Measurements from ENCODE around the gene KRT2.

The KRT2 gene

DNA sequence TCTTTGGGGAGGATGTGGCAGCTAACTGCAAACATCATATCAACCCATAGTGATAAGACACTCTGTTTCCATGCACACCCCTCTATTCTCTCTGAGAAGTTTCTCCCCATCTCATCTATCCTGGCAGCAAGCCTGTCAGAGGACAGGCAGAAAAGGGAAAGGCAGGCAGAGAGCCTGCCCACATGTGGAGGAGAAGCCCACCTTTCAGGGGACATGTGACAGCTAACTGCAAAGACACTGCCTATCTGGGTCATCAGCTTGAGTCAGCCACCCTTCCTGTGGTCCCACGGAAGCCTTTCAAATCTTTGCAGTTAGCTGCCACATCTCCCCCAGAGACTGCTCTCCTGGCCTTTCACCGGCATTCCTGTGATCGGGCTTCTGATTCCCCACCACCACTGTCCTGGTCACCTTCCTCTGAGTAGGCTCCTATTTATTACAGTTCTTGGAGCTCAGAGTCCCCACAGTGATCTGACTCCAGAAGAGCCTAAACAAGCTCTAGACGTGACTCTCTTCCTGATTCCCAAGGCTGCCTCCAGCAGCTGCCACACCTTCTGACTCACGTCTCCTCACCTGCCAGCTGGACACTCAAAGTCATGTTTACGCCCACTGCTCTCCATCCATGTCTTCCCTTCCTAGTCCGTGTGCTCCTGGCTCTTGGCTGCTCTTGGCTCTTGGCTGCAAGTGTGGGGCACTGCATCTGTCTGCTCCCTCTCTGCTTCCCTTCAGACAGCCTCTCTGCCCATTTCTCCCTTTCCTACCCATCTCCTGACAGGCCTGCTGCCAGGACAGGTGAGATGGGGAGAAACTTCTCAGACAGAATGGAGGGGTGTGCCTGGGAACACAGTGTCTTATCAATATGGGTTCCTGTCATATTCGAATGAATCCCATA lies 35.7 kb upstream of the KRT2 start:
- H3K4me1 ChIP-seq, result peaks cover 0 to 10% (median 8%) of the 10 kb centered on the region in 10 experiments; a peak in 9 of 20 replicates
- H3K9ac ChIP-seq, result no peak overlapping the region
- no peak for TF ChIP-seq Cebpa-rat (IDR thresholded peaks at IDR 0.05)
- peaks cover 33 to 42% (median 34%) of the 10 kb centered on the region in 11 experiments for H3K27me3 ChIP-seq
- no peaks in the 10 kb centered on the region for H3K9me3 ChIP-seq (replicated peaks in 1 of 11)
- H3K36me3 ChIP-seq, result no peaks in the 10 kb centered on the region
- H3K4me2 ChIP-seq, result no peak overlapping the region
- 0 out of 22 replicates have a peak, but pooled peaks cover 0 to 2% (median 0%) of the 10 kb centered on the region in 11 experiments for H4K20me1 ChIP-seq
- H3K27ac ChIP-seq, result no peak overlapping the region
- no peak overlapping the region for H3K4me3 ChIP-seq

DNA sequence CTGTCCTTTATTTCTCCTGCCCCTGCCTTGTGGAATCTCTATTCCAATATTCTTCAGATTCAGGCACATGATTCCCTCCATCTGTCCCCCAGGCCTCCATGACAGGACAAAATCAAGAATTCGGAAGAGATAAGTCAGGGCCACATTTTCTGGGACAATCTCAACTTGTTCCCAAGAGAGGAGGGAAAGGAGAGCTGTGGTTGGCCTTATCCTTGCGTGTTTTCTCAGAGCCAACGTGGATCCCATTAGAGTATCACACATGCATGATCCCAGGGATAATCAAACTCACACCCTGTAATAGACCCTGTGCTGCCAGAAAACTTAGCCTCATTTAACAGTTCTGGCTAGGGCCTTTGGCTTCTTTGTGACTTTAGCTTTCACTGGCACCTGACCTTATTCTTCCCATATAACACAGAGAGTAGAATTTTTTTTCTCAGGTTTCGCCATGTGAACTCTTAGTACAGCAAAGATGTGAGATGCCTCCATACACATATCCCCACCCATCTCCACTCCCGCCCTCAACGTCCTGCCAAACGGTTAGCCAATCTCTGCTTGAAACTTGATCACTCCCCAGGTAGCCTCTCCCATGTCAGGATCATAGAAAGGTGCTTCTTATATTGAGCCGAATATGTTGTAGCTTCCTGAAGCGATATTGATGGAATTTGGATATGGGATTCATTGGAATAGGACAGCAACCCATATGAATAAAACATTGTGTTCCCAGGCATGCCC lies 34.9 kb upstream of the KRT2 start:
- Histone ChIP-seq H3K4me2 (no peak overlapping the region), H3K27me3 (peaks cover 25 to 34% (median 26%) of the 10 kb centered on the region in 11 experiments)
- no peak for TF ChIP-seq Cebpa-rat (IDR thresholded peaks at IDR 0.05)

GRCh38 chr12:52686063-52686462 lies 34.1 kb upstream of the KRT2 start:
- H4K20me1 ChIP-seq, result 0 out of 22 replicates have a peak, but pooled peaks cover 0 to 2% (median 0%) of the 10 kb centered on the region in 11 experiments
- TF ChIP-seq Cebpa-rat (IDR thresholded peaks at IDR 0.05), result no peak
- no peak overlapping the region for H3K4me2 ChIP-seq
- no peak overlapping the region for H3K27ac ChIP-seq
- H3K9me3 ChIP-seq (replicated peaks in 1 of 11), result no peaks in the 10 kb centered on the region
- H3K4me1 ChIP-seq, result peaks cover 0 to 6% (median 4%) of the 10 kb centered on the region in 10 experiments; a peak in 9 of 20 replicates
- peaks cover 16 to 26% (median 17%) of the 10 kb centered on the region in 11 experiments for H3K27me3 ChIP-seq
- H3K9ac ChIP-seq, result no peak overlapping the region
- no peaks in the 10 kb centered on the region for H3K36me3 ChIP-seq
- no peak overlapping the region for H3K4me3 ChIP-seq

More for the DNA sequence above, 34.9 kb upstream of the KRT2 start:
- no peaks in the 10 kb centered on the region for H3K36me3 ChIP-seq
- H3K4me3 ChIP-seq, result no peak overlapping the region
- H3K27ac ChIP-seq, result no peak overlapping the region
- peaks cover 0 to 10% (median 8%) of the 10 kb centered on the region in 10 experiments; a peak in 9 of 20 replicates for H3K4me1 ChIP-seq
- no peak overlapping the region for H3K9ac ChIP-seq
- H3K9me3 ChIP-seq (replicated peaks in 1 of 11), result no peaks in the 10 kb centered on the region
- H4K20me1 ChIP-seq, result 0 out of 22 replicates have a peak, but pooled peaks cover 0 to 2% (median 0%) of the 10 kb centered on the region in 11 experiments

- no peak for TF ChIP-seq Cebpa-rat (IDR thresholded peaks at IDR 0.05)
Measured at GRCh38 chr12:52685406-52685890, 33.4 kb upstream of the KRT2 start.

GRCh38 chr12:52684431-52684830 lies 32.4 kb upstream of the KRT2 start:
- Histone ChIP-seq H3K36me3 (no peaks in the 10 kb centered on the region), H3K4me1 (no peaks in the 10 kb centered on the region), H3K27ac (no peak overlapping the region), H3K27me3 (peaks cover 0 to 9% (median 1%) of the 10 kb centered on the region in 11 experiments; a peak in 17 of 22 replicates), H4K20me1 (no peaks in the 10 kb centered on the region), H3K9ac (no peak overlapping the region), H3K9me3 (replicated peaks in 1 of 11) (no peaks in the 10 kb centered on the region), H3K4me3 (no peak overlapping the region), H3K4me2 (no peak overlapping the region)
- no peak for TF ChIP-seq Cebpa-rat (IDR thresholded peaks at IDR 0.05)

More at GRCh38 chr12:52685406-52685890, 33.4 kb upstream of the KRT2 start:
- no peak overlapping the region for H3K4me3 ChIP-seq
- no peaks in the 10 kb centered on the region for H3K4me1 ChIP-seq
- no peak overlapping the region for H3K4me2 ChIP-seq
- no peak overlapping the region for H3K9ac ChIP-seq
- H4K20me1 ChIP-seq, result 0 out of 22 replicates have a peak, but pooled peaks cover 0 to 2% (median 0%) of the 10 kb centered on the region in 11 experiments
- H3K36me3 ChIP-seq, result no peaks in the 10 kb centered on the region
- H3K27me3 ChIP-seq, result peaks cover 10 to 20% (median 11%) of the 10 kb centered on the region in 11 experiments
- H3K27ac ChIP-seq, result no peak overlapping the region
- H3K9me3 ChIP-seq (replicated peaks in 1 of 11), result no peaks in the 10 kb centered on the region

DNA sequence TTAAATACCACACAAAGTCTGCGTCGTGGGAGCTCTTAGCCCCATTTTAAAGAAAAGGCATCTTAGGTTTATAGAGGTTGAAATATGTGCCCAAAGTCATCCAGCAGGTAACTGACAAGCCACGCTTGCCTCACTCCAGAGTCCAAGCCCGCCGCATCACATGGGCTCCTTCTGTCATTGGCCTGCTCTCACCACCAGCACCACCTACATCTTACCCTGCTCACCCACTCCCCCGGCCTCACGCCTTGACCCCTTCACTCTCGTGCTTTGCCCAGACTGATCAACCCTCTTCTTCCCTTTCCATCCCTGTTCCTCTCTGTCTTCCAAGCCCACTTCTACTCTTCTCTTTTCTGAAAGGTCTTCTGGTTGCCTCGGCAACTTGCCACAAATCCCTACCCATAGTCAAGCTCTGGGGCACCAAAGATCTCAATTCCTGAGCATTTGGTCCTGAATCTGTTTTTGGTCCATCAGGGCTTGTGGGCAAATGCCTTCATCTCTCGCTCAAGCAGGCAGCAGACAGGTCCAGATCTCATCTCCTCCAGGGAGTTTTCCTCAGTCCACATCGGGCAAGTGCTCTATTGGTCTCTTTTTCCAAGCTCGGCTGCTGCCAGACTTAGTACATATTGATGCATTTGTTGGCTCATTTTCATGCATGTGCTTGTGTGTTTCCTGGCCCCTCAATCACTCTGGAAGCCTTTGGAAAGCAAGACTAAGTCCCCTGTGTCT lies 31.7 kb upstream of the KRT2 start:
- Histone ChIP-seq H3K4me2 (no peak overlapping the region), H3K36me3 (no peaks in the 10 kb centered on the region), H4K20me1 (no peaks in the 10 kb centered on the region), H3K4me3 (no peak overlapping the region), H3K9ac (no peak overlapping the region), H3K27me3 (peaks cover 0 to 7% (median 0%) of the 10 kb centered on the region in 11 experiments; a peak in 5 of 22 replicates), H3K9me3 (replicated peaks in 1 of 11) (no peaks in the 10 kb centered on the region), H3K4me1 (no peaks in the 10 kb centered on the region), H3K27ac (no peak overlapping the region)
- no peak for TF ChIP-seq Cebpa-rat (IDR thresholded peaks at IDR 0.05)

- Histone ChIP-seq H3K4me3 (no peak overlapping the region), H3K9ac (no peak overlapping the region), H4K20me1 (no peaks in the 10 kb centered on the region), H3K4me1 (no peaks in the 10 kb centered on the region), H3K9me3 (replicated peaks in 1 of 11) (no peaks in the 10 kb centered on the region), H3K36me3 (no peaks in the 10 kb centered on the region), H3K4me2 (no peak overlapping the region), H3K27me3 (0 out of 22 replicates have a peak, but pooled peaks cover 0 to 6% (median 0%) of the 10 kb centered on the region in 11 experiments), H3K27ac (no peak overlapping the region)
- TF ChIP-seq Cebpa-rat (IDR thresholded peaks at IDR 0.05), result no peak
Measured at GRCh38 chr12:52682938-52683574, 31.0 kb upstream of the KRT2 start.

DNA sequence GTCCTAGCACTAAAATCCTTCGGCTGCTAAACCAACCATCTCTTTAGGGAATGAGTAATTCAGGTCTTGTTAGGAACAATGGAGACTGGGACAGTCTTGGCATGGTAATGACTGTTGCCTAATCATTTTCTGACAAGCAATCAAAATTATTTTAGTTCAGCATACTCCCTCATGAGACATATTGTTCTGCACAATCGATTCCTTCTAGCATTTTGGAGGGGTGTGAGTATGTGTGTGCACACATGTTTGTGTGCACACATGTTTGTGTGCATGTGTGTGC lies 30.3 kb upstream of the KRT2 start:
- no peak for TF ChIP-seq Cebpa-rat (IDR thresholded peaks at IDR 0.05)
- no peaks in the 10 kb centered on the region for H3K36me3 ChIP-seq
- H3K27me3 ChIP-seq, result no peaks in the 10 kb centered on the region
- H3K4me1 ChIP-seq, result no peaks in the 10 kb centered on the region
- no peaks in the 10 kb centered on the region for H3K9me3 ChIP-seq (replicated peaks in 1 of 11)
- no peaks in the 10 kb centered on the region for H4K20me1 ChIP-seq
- H3K4me2 ChIP-seq, result no peak overlapping the region
- no peak overlapping the region for H3K9ac ChIP-seq
- H3K27ac ChIP-seq, result no peak overlapping the region
- no peak overlapping the region for H3K4me3 ChIP-seq

Measured in BLaER1 treated with 17β-estradiol and CSF1 and Interleukin-3, amounts not matched to agents 10 nM and 100 nM (cell line).